CD4-positive, alpha-beta memory T cell (primary cell): Measurements from ENCODE around the gene NRG3. TPM values are rescaled to one million over a fixed set of nuclear protein-coding genes. Genes with fewer than 3 reads are reported as not detected.

Experiments used
- CTCF ChIA-PET: fragments of 350-600 bp; sonication (Branson Sonifier 250); formaldehyde crosslinking; loops from one replicate; lab custom pipeline; 2021; ENCODE audit warnings: inconsistent platforms; ENCODE audit not compliant: partially characterized antibody; lab: Charles Lee
- POLR2A ChIA-PET: fragments of 350-600 bp; sonication (Branson Sonifier 250); formaldehyde crosslinking; loops from one replicate; lab custom pipeline; 2021; ENCODE audit not compliant: partially characterized antibody; lab: Charles Lee
- DNase-seq, 5 donors: peaks; one replicate each; pipeline versions ENCODE4 v3.0.0 to v3.0.0-alpha.2; 2020 to 2022; ENCODE audit warnings: mixed read lengths in 1 of 5
- H3K27ac ChIP-seq: one replicate; pipeline ENCODE4 v1.7.0; 2013; ENCODE audit warnings: low read depth, low read length
- H3K27me3 ChIP-seq: 2 replicates; pipeline ENCODE4 v1.7.0; 2013; ENCODE audit warnings: mild to moderate bottlenecking, low read length, moderate library complexity; ENCODE audit not compliant: insufficient read depth
- H3K36me3 ChIP-seq: 2 replicates; pipeline ENCODE4 v1.7.0; 2013; ENCODE audit warnings: mild to moderate bottlenecking, low read length, moderate library complexity; ENCODE audit not compliant: insufficient read depth
- H3K4me1 ChIP-seq: 2 replicates; pipeline ENCODE4 v1.7.0; 2013; ENCODE audit warnings: mild to moderate bottlenecking, low read length, moderate library complexity; ENCODE audit not compliant: insufficient read depth
- H3K4me3 ChIP-seq, 2 donors: one replicate each; pipeline ENCODE4 v1.7.0; 2013; ENCODE audit warnings: low read length in 2 of 2, mild to moderate bottlenecking in 1 of 2
- H3K9me3 ChIP-seq, 2 donors: one replicate each; pipeline ENCODE4 v1.7.0; 2013; ENCODE audit warnings: low read length in 2 of 2, control low read depth in 1 of 2; ENCODE audit not compliant: control insufficient read depth in 1 of 2
- H3K27ac Mint-ChIP-seq, 7 donors: one replicate each; pipeline ENCODE4 v1.8.0; 2020 to 2021; ENCODE audit warnings: mixed read lengths in 7 of 7, mild to moderate bottlenecking in 6 of 7, inconsistent platforms in 3 of 7, moderate library complexity in 3 of 7
- H3K27me3 Mint-ChIP-seq, 2 donors: one replicate each; pipeline ENCODE4 v1.8.0; 2020 to 2021; ENCODE audit warnings: mixed read lengths in 2 of 2
- H3K36me3 Mint-ChIP-seq, 2 donors: one replicate each; pipeline ENCODE4 v1.8.0; 2020 to 2021; ENCODE audit warnings: mixed read lengths in 2 of 2, inconsistent platforms in 1 of 2, mild to moderate bottlenecking in 1 of 2
- H3K4me1 Mint-ChIP-seq, 4 donors: one replicate each; pipeline ENCODE4 v1.8.0; 2020 to 2021; ENCODE audit warnings: mixed read lengths in 4 of 4, mild to moderate bottlenecking in 1 of 4
- H3K4me3 Mint-ChIP-seq, 8 donors: one replicate each; pipeline ENCODE4 v1.8.0; 2020 to 2021; ENCODE audit warnings: mixed read lengths in 8 of 8, mild to moderate bottlenecking in 7 of 8, moderate library complexity in 6 of 8, inconsistent platforms in 3 of 8
- H3K9me3 Mint-ChIP-seq, 8 donors: one replicate each; pipeline ENCODE4 v1.8.0; 2020 to 2021; ENCODE audit warnings: mixed read lengths in 8 of 8, mild to moderate bottlenecking in 5 of 8, inconsistent platforms in 3 of 8, moderate library complexity in 1 of 8
- intact Hi-C: fragments of 100-400 bp; cut with micrococcal nuclease; formaldehyde crosslinking; loops from one replicate; pipeline ENCODE4 v1.15.1; 2023
- polyA plus RNA-seq, 2 donors: library from polyadenylated mRNA; unstranded; fragments of 300-500 nt; fragmentation: Illumina TruSeq; gene quantifications; one replicate each; pipeline ENCODE4 v1.2.3, GENCODE V29; 2021
- total RNA-seq, 2 experiments: library from RNA; stranded (reverse); gene quantifications; one replicate each; pipeline ENCODE4 v1.2.3, GENCODE V29; 2021

Gene NRG3
- total and polyA plus RNA-seq, 4 experiments from 2014 or later, result not detected

DNA sequence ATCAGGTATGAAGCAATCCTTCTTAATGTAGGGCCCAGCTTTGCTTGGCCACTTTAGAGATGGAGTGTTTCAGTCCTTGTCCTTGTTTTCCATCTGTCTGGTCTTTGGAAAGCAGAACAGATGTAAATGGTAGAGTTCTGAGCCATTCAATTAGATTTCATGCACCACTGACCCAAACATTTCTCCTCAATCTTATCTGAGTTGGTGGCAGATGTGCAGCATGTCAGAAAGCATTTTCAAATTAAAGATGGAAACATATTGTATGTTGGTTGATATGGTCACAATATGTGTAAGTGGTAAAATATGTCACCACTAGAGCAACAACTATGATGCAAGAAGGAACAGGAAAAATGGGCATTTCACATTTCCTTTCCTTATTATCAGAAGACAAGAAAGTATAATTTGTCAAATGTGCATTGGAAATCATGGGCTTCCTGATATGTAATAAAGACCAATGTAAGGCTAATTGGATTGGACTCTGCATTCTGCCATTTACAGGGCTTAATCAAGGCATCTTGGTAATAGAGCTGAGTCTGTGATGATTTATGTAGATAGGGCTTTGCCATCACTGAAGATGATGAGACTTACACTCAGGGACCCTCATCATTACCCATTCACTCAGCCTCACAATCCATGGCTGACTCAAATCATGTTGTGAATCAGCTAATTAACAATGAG, 750.7 kb downstream of the NRG3 start:
- Mint-ChIP-seq H3K4me3 (no peak overlapping the region), H3K36me3 (no peaks in the 10 kb centered on the region), H3K27me3 (no peaks in the 10 kb centered on the region), H3K27ac (no peak overlapping the region), H3K9me3 (peaks cover 0 to 5% (median 1%) of the 10 kb centered on the region in 8 donors), H3K4me1 (no peaks in the 10 kb centered on the region)
- ChIA-PET CTCF (no interaction called here), POLR2A (no interaction called here)
- intact Hi-C loops, result no loop called here
- Histone ChIP-seq H3K4me3 (no peak overlapping the region), H3K9me3 (no peaks in the 10 kb centered on the region), H3K4me1 (no peaks in the 10 kb centered on the region), H3K27me3 (no peaks in the 10 kb centered on the region), H3K36me3 (no peaks in the 10 kb centered on the region), H3K27ac (no peak overlapping the region)
- no peak for DNase-seq

DNA sequence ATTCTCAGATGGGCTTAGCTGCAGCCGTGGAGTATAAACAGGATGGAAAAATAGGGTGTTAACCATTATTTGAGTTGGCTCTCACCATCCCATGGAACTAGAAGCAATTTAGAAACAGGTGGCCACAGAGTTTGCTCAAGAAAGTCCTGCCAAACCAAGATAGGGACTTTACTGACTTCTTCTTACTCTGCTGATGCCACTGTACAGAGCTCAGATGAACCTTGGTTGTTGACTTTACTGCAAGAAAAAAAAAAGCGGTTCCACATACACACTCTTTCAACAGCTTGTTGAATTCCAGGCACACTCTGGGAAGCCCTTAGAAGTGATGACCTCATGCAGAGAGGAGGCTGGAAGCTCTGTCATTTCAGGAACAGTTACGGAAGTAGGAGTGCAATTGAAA, 753.4 kb downstream of the NRG3 start:
- H3K27ac ChIP-seq, result no peak overlapping the region
- H3K4me1 ChIP-seq, result no peaks in the 10 kb centered on the region
- no peaks in the 10 kb centered on the region for H3K27me3 ChIP-seq
- no peaks in the 10 kb centered on the region for H3K9me3 ChIP-seq
- no peak overlapping the region for H3K4me3 Mint-ChIP-seq
- H3K4me1 Mint-ChIP-seq, result no peaks in the 10 kb centered on the region
- no peak for DNase-seq
- no peaks in the 10 kb centered on the region for H3K36me3 ChIP-seq
- intact Hi-C loops, result no loop called here
- peaks cover 0 to 4% (median 3%) of the 10 kb centered on the region in 8 donors for H3K9me3 Mint-ChIP-seq
- no peak overlapping the region for H3K27ac Mint-ChIP-seq
- no peaks in the 10 kb centered on the region for H3K27me3 Mint-ChIP-seq
- no peaks in the 10 kb centered on the region for H3K36me3 Mint-ChIP-seq
- ChIA-PET CTCF (no interaction called here), POLR2A (no interaction called here)
- no peak overlapping the region for H3K4me3 ChIP-seq

DNA sequence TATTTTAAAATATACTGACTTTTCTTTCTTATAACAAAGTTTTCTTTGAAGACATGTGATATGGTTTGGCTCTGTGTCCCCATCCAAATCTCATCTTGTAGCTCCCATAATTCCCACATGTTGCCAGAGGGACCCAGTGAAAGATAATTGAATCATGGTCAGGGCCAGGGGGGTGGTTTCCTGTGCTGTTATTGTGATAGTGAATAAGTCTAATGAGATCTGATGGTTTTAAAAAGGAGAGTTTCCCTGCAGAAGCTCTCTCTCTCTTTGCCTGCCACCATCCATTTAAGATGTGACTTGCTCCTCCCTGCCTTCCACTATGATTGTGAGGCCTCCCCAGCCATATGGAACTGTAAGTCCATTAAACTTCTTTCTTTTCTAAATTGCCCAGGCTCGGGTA, 768.1 kb downstream of the NRG3 start:
- no peak for DNase-seq
- no peaks in the 10 kb centered on the region for H3K4me1 ChIP-seq
- no peaks in the 10 kb centered on the region for H3K4me1 Mint-ChIP-seq

DNA sequence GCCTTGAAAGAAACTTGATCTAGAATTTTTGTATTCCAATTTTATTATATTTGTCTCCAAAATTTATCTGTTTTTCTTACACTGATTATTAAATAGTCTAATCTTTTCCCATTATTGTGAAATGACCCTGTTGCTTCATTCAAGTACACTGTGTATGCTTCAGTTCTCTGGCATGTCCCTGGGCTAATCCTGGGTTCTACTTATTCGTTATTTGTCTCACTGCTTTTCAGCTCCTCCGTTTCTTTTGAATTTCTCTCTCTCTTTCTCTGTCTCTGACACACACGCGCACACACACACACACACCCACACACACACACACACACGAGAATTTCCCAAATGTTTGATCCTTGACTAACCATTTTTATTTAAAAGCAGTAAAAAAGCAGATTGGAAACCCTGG, 768.6 kb downstream of the NRG3 start:
- Histone ChIP-seq H3K4me3 (no peak overlapping the region), H3K27ac (no peak overlapping the region), H3K9me3 (no peaks in the 10 kb centered on the region), H3K27me3 (no peaks in the 10 kb centered on the region), H3K36me3 (no peaks in the 10 kb centered on the region), H3K4me1 (no peaks in the 10 kb centered on the region)
- ChIA-PET POLR2A (no interaction called here), CTCF (no interaction called here)
- intact Hi-C loops, result no loop called here
- Mint-ChIP-seq H3K27me3 (no peaks in the 10 kb centered on the region), H3K27ac (no peak overlapping the region), H3K4me1 (no peaks in the 10 kb centered on the region), H3K4me3 (no peak overlapping the region), H3K9me3 (peaks cover 0 to 10% (median 6%) of the 10 kb centered on the region in 8 donors), H3K36me3 (no peaks in the 10 kb centered on the region)
- no peak for DNase-seq

More for the DNA sequence above, 768.1 kb downstream of the NRG3 start:
- H3K27me3 ChIP-seq, result no peaks in the 10 kb centered on the region
- ChIA-PET POLR2A (no interaction called here), CTCF (no interaction called here)
- Mint-ChIP-seq H3K27ac (no peak overlapping the region), H3K27me3 (no peaks in the 10 kb centered on the region), H3K4me3 (no peak overlapping the region), H3K36me3 (no peaks in the 10 kb centered on the region), H3K9me3 (peaks cover 0 to 10% (median 5%) of the 10 kb centered on the region in 8 donors)
- intact Hi-C loops, result no loop called here
- H3K36me3 ChIP-seq, result no peaks in the 10 kb centered on the region
- no peak overlapping the region for H3K27ac ChIP-seq
- no peaks in the 10 kb centered on the region for H3K9me3 ChIP-seq
- H3K4me3 ChIP-seq, result no peak overlapping the region

DNA sequence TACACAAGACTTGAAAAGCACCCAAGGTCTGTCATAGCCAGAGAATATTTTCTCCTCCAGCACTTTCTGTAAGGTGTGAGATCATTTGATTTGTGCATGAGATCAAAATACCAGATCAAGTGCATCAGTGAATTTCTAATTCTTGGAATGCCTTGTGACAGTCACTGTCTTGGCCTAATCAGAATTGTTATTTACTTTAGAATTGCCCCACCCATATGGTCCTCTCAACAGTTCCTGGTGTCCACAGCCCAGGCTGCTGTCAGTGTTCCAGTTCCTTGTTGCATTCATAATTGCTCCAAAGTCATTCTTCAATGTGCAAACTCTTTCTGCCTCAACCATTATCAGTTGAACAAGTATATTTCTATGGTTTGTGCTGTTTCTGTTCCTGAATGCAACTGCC, 770.2 kb downstream of the NRG3 start:
- Mint-ChIP-seq H3K27ac (no peak overlapping the region), H3K36me3 (no peaks in the 10 kb centered on the region), H3K27me3 (no peaks in the 10 kb centered on the region), H3K4me3 (no peak overlapping the region), H3K4me1 (no peaks in the 10 kb centered on the region), H3K9me3 (peaks cover 0 to 10% (median 4%) of the 10 kb centered on the region in 8 donors)
- POLR2A ChIA-PET, result no interaction called here
- Histone ChIP-seq H3K4me3 (no peak overlapping the region), H3K36me3 (no peaks in the 10 kb centered on the region), H3K27ac (no peak overlapping the region), H3K27me3 (no peaks in the 10 kb centered on the region), H3K9me3 (no peaks in the 10 kb centered on the region), H3K4me1 (no peaks in the 10 kb centered on the region)
- no peak for DNase-seq
- intact Hi-C loops, result no loop called here
- CTCF ChIA-PET, result no interaction called here

DNA sequence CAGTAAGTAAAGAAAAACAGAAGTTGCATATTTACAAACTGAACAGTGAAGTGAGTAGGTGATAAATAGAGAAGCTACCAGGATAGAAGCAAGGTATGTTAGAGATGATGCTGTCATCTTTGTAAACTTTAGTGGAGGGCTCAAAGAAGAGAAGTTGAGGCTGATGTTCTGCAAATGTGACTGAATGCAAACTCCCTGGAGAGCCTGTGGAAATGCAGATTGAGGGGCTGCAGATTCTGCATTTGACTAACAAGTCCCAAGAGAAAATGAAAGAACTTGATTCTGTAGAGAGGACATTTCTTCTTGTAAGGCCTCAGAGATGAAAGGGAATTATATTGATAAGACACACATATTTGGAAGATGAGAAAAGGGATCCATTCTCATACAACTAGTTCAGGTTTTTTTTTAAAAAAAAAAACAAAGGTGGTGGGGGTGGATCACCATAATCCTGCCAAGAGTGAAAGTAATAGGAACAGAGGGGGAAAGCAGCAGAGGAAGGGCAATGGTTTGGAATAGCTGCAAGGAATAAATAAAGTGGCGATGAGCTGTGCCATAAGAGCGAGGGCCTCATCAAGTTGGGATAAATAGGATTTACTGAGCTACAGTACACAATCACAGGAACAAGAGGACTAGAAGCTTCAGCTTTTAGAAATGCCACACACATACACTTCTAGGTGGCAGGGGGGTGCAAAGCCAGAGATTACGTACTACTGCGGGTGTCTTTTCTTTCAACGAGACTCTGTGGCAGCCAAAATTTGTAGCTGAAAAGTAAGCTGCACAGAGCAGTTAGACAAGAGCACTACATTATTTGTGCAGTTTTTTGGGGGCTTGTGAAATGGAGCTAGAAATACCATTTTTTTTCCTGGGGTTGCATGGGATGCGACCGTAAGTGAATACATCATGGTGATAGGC, 778.5 kb downstream of the NRG3 start:
- no peak overlapping the region for H3K27ac ChIP-seq
- no peaks in the 10 kb centered on the region for H3K4me1 ChIP-seq
- CTCF ChIA-PET, result no interaction called here
- no peaks in the 10 kb centered on the region for H3K9me3 ChIP-seq
- H3K36me3 Mint-ChIP-seq, result no peaks in the 10 kb centered on the region
- POLR2A ChIA-PET, result no interaction called here
- H3K27me3 Mint-ChIP-seq, result no peaks in the 10 kb centered on the region
- DNase-seq, result no peak
- H3K27me3 ChIP-seq, result no peaks in the 10 kb centered on the region
- H3K4me1 Mint-ChIP-seq, result no peaks in the 10 kb centered on the region
- no peak overlapping the region for H3K4me3 ChIP-seq
- peaks cover 0 to 12% (median 3%) of the 10 kb centered on the region in 8 donors for H3K9me3 Mint-ChIP-seq
- H3K27ac Mint-ChIP-seq, result no peak overlapping the region
- intact Hi-C loops, result no loop called here
- H3K36me3 ChIP-seq, result no peaks in the 10 kb centered on the region
- H3K4me3 Mint-ChIP-seq, result no peak overlapping the region

DNA sequence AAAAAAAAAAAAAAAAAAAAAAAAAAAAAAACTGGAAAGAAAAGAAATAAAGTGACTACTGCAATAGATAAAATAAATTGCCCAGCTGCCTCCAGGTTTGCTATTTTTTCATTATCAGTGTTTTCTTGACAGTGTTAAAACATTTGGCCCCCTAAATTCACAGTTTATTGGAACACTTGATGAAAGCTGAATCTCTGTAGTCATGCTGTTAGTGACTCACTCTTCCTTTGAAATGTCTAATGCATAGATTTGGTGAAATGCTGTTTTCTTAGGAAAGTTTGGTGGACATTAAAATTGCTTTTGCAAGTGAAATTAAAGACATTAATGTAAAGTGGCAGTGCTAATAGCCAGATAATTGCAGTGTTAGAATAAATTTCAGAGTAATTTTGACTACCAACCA, 785.2 kb downstream of the NRG3 start:
- intact Hi-C loops, result no loop called here
- DNase-seq, result no peak
- Histone ChIP-seq H3K4me3 (no peak overlapping the region), H3K4me1 (no peaks in the 10 kb centered on the region), H3K36me3 (no peaks in the 10 kb centered on the region), H3K9me3 (no peaks in the 10 kb centered on the region), H3K27me3 (no peaks in the 10 kb centered on the region), H3K27ac (no peak overlapping the region)
- no peak overlapping the region for H3K4me3 Mint-ChIP-seq
- ChIA-PET CTCF (no interaction called here), POLR2A (no interaction called here)
- no peaks in the 10 kb centered on the region for H3K9me3 Mint-ChIP-seq
- no peak overlapping the region for H3K27ac Mint-ChIP-seq
- H3K4me1 Mint-ChIP-seq, result no peaks in the 10 kb centered on the region
- H3K27me3 Mint-ChIP-seq, result no peaks in the 10 kb centered on the region
- H3K36me3 Mint-ChIP-seq, result no peaks in the 10 kb centered on the region
